ENCODE results near the gene DAZAP2.

Gene DAZAP2

GRCh38 chr12:51238510-51239334 is at the start of gene DAZAP2:
Gene DAZAP2 (plus strand): TSS chr12:51238826. CDS start chr12:51238908, 82 bp downstream.
- peak; percentile 86 to 93 (median 88) for DNase-seq (ENCODE audit: low read depth in 3 of 3, low spot score in 1 of 3)

- DNase-seq (ENCODE audit: low read depth in 3 of 3, low spot score in 1 of 3) = no peak
These were observed 48.8 kb upstream of the DAZAP2 start for GRCh38 chr12:51189790-51190355.

GRCh38 chr12:51190820-51191219 is 47.8 kb upstream of the DAZAP2 start:
- DNase-seq (ENCODE audit: low read depth in 3 of 3, low spot score in 1 of 3) = no peak

- no peak for DNase-seq (ENCODE audit: low read depth in 3 of 3, low spot score in 1 of 3)
These were observed 46.9 kb upstream of the DAZAP2 start for GRCh38 chr12:51191516-51192283.

GRCh38 chr12:51192284-51192671 is 46.3 kb upstream of the DAZAP2 start:
- no peak for DNase-seq (ENCODE audit: low read depth in 3 of 3, low spot score in 1 of 3)

- no peak for DNase-seq (ENCODE audit: low read depth in 3 of 3, low spot score in 1 of 3)
These were observed 42.8 kb upstream of the DAZAP2 start for GRCh38 chr12:51195841-51196240.

GRCh38 chr12:51196547-51196946 is 42.1 kb upstream of the DAZAP2 start:
- DNase-seq (ENCODE audit: low read depth in 3 of 3, low spot score in 1 of 3) = no peak

GRCh38 chr12:51197736-51198567 is 40.7 kb upstream of the DAZAP2 start:
- DNase-seq (ENCODE audit: low read depth in 3 of 3, low spot score in 1 of 3) = no peak

GRCh38 chr12:51198568-51199365 is 39.9 kb upstream of the DAZAP2 start:
- DNase-seq (ENCODE audit: low read depth in 3 of 3, low spot score in 1 of 3) = no peak

- DNase-seq (ENCODE audit: low read depth in 3 of 3, low spot score in 1 of 3) = no peak
These were observed 39.2 kb upstream of the DAZAP2 start for GRCh38 chr12:51199366-51199945.

GRCh38 chr12:51200156-51200555 is 38.5 kb upstream of the DAZAP2 start:
- DNase-seq (ENCODE audit: low read depth in 3 of 3, low spot score in 1 of 3) = no peak

- DNase-seq (ENCODE audit: low read depth in 3 of 3, low spot score in 1 of 3) = no peak
These were observed 37.8 kb upstream of the DAZAP2 start for GRCh38 chr12:51200806-51201205.

GRCh38 chr12:51202718-51203117 is 35.9 kb upstream of the DAZAP2 start:
- DNase-seq (ENCODE audit: low read depth in 3 of 3, low spot score in 1 of 3) = no peak

GRCh38 chr12:51205350-51205749 is 33.3 kb upstream of the DAZAP2 start:
- no peak for DNase-seq (ENCODE audit: low read depth in 3 of 3, low spot score in 1 of 3)

- DNase-seq (ENCODE audit: low read depth in 3 of 3, low spot score in 1 of 3) = no peak
These were observed 30.5 kb upstream of the DAZAP2 start for GRCh38 chr12:51208016-51208660.

GRCh38 chr12:51209259-51209658 is 29.4 kb upstream of the DAZAP2 start:
- no peak for DNase-seq (ENCODE audit: low read depth in 3 of 3, low spot score in 1 of 3)

GRCh38 chr12:51210690-51211395 is 27.8 kb upstream of the DAZAP2 start:
- DNase-seq (ENCODE audit: low read depth in 3 of 3, low spot score in 1 of 3) = no peak

GRCh38 chr12:51214895-51215294 is 23.7 kb upstream of the DAZAP2 start:
- DNase-seq (ENCODE audit: low read depth in 3 of 3, low spot score in 1 of 3) = no peak

- DNase-seq (ENCODE audit: low read depth in 3 of 3, low spot score in 1 of 3) = no peak
These were observed 22.0 kb upstream of the DAZAP2 start for GRCh38 chr12:51216642-51217041.
